Activated naive CD4-positive, alpha-beta T cell (primary cell): ENCODE results near the gene KDM6A.
"Not testable (repeated sequence)": the region's sequence is repeated elsewhere in the genome, so short reads cannot be mapped to it uniquely, and the experiment has no call there.

Source experiments
- DNase-seq, 4 experiments: peaks; one replicate each; lab custom pipeline; 2025; lab: John Stamatoyannopoulos, UW

Gene KDM6A

DNA sequence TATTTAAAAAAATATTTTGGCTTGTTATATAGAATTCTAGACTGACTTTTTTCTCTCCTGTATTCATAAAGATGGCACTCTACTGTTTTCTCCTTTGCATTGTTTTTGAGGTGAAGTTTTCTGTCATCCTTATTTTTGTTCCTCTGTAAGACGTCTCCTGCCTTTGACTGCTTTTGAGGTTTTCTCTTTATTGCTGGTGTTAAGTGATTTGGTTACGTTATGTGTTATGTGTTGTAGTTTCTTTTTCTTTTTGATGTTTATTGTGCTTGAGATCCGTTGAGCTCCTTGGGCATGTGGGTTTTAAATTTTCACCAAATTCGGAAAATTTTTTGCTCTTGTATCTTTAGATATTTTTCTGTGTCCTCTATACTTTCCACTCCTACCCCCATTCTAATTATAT is 50.0 kb downstream of the KDM6A start:
- no peak for DNase-seq

DNA sequence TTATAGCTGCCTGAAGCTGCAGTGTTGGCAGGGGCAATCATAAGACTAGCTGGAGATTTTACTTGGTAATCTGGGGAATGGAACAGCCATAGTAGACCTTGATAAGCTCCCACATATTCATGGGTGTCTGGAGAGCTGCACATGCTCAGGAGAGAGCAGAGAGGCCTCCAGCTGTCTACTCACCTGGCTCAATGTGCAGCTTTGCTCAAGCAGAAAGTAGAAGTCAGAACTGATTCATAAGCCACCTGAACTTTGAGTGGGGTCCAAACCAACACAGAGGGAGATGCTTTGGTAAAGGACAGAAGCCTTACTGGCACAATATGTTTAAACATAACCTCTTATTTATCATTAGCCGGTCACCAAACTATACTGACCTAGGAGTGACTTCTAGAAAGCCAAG is 54.4 kb downstream of the KDM6A start:
- DNase-seq, result no peak

DNA sequence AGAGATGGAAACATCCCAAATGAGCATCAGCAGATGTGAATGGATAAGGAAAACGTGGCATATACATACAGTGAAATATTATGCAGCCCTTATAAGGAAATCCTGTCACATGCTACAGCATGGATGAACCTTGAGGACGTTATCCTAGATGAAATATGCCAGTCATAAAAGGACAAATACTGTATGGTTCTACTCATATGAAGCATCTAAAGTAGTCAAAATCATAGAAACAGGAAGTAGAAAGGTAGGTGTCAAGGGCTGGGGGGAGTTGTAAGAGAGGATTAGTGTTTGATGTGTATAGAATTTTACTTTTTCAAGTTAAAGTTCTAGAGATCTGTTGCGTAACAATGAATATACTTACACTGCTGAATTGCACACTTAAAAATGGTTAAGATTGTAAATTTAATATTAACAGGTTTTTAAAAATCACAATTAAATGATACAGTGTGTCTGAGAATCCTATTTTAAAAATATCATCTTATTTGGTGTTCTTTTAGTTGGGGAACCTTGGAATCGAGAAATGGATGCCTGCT is 58.5 kb downstream of the KDM6A start:
- DNase-seq, result no peak

DNA sequence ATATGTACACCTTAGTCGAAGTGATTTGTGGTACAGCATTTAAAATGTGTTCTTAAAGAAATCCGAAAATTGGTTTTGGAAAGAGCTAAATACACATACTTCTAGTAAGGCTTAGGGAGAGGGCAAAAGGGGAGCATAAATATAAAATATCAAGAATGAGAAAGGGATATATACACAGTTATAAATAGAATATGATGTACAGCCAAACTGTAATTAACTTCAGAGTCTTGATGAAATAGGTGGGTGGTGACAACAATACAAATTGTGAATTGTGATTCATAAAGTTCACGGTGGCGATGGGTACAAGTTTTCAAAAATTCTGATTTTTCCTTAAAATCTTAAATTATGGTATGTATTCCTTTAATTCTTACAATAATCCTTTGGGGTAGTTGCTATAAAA is 62.2 kb downstream of the KDM6A start:
- DNase-seq, result no peak

DNA sequence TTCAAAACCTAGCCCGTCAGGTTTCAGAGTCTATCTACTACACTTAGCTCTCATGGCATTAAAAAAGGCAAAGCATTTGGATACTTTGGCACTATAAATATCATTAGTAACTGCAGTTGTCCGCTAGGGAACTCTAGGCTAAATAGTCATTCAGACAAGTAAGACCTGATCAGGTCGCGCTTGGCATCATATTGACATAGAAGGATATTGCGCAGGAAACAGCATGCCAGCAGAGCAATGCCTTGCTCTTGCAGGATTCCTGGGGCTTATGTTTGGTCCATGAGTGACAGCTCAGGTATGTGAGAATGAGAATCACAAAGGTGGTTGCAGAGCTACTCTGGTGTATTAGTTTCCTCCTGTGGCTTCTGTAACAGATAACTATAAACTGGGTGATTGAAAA is 62.7 kb downstream of the KDM6A start:
- DNase-seq, result no peak

DNA sequence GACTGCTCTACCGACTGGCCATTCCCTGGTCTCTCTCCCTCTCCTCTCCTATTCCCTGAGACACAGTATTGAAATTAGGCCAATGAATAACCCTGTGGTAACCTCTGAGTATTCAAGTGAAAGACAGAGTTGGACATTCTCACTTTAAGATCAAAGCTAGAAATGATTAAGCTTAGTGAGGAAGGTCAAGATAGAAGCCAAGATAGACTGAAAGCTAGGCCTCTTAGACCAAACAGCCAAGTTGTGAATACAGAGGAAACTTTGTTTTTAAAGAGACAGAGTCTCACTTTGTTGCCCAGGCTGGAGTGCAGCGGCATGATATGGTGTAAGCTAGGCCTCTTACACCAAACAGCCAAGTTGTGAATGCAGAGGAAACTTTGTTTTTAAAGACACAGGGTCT is 64.6 kb downstream of the KDM6A start:
- no peak for DNase-seq

DNA sequence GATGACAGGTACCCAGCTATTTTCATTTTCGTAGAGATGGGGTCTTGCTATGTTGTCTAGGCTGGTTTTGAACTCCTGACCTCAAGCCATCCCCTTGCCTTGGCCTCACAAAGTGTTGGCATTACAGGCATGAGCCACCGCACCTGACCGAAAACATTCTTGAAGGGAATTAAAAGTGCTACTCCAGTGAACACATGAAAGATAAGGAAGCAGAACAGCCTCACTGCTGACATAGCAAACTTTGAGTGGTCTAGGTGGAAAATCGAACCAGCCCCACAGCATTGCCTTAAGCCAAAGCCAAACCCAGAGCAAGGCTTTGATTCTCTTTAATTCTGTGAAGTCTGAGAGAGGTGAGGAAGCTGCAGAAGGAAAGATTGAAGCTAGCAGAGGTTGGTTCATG is 65.1 kb downstream of the KDM6A start:
- DNase-seq, result no peak

DNA sequence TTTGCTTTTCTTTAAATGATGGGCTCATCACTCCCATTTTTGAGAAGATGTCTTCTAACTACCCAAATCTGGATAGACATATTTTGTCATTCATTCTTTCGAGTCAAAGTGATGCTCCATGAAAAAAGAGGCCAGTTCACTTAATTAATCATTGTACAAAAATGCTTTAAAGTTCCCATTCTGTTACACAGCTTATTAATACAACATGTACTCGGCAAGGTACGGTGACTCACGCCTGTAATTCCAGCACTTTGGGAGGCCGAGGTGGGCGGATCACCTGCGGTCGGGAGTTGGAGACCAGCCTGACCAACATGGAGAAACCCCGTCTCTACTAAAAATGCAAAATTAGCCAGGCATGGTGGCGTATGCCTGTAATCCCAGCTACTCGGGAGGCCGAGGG is 67.6 kb downstream of the KDM6A start:
- not testable (repeated sequence) for DNase-seq

DNA sequence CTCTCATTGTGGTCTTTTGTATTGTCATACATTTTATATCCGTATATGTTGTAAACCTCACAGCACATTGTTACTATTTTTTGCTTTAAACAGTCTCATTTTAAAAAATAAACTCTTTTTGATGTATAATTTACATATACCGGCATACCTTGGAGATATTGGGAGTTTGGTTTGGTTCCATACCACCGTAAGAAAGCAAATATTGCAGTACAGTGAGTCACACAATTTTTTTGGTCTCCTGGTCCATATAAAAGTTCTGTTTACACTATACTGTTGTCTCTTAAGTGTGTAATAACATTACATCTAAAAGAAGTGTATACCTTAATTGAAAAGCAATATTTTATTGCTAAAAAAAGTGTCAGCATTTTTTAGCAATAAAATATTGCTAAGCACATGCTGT is 70.0 kb downstream of the KDM6A start:
- no peak for DNase-seq

DNA sequence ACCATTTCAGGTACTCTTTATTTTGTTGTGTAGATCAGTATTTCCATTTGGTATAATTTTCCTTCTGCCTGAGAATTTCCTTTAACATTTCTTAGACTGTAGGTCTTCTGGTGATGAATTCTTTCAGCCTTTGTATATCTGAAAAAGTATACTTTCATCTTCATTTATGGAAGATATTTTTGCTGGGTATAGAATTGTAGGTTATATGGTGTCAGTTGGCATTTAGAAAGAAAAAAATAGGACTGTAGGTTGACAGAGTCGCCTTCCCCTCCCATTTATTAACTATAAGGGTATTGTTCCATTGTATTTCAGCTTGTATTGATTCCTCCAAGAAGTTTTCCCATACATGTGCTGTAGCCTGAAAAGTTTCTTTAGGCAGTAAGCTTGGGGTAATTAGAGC is 71.9 kb downstream of the KDM6A start:
- DNase-seq, result no peak

DNA sequence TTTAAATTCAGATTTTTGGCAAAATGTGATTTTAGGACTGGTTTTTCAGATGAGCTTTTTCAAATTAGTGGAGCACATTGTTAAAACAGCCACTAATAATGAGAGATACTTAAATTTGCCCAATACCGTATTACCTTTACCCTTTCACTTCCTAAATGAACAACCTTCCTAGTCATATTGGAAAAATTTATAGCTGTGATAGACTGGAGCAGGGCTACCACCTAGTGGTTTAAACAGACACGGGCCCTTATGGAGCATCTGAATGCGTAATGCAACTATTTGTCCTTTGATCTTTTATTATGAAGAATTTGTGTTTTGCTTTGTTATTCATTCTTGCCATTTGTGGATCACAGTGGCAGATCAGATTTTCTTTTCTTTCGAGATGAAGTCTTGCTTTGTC is 72.7 kb downstream of the KDM6A start:
- no peak for DNase-seq

DNA sequence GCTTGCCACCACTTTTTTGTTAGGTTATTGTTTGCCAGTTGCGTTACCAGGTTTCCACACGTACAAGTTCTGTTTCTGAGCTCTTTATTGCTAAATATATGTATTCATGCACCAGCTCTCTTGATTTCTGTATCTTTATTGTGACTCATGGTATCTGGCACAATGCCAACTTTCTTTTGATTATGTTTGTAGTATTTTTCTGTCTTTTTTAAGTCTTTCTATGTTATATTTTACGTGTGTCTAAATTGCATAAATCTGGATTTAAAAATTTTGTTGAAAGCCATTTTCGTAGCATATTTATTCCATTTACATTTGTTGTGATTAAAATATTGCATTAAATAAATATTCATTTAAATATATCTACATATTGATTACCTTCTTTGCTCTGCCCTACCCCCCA is 73.8 kb downstream of the KDM6A start:
- DNase-seq, result no peak

DNA sequence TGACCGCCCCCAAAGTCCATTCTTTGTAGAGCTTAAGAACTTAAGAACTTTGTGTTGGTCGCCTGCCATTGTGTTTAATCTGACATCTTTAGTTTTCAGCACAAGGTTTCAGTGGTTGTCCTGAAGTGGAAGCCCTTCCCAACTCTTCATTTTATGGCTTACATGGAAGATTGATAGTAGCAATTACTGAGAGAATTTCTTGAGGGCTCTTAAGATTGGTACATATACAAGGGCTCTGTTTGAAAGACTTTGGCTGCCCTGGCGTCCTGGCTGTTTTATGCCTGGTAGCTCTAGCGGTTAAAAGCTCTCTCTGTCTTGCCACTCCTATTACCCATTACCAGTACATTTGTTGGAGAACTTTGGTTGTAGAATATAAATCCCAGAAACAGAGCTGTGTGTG is 75.0 kb downstream of the KDM6A start:
- no peak for DNase-seq

DNA sequence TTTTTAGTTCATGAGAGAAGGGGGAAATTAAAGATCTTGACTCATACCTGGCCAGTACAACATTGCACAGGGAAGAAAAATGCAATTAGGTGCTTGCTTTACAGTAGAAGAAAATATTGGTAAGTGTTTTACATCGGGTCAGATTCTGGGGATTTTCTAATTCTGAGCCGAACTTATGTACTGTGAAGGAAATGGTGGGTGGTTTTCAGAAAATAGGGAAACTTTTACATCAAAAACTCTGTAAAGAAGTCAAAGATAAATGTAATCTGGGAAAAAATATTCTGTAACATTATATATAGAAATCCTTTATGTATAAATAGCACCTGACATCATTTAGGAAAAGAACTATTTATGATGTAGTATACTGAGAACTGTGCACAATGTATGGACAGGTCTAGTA is 75.4 kb downstream of the KDM6A start:
- DNase-seq, result no peak

DNA sequence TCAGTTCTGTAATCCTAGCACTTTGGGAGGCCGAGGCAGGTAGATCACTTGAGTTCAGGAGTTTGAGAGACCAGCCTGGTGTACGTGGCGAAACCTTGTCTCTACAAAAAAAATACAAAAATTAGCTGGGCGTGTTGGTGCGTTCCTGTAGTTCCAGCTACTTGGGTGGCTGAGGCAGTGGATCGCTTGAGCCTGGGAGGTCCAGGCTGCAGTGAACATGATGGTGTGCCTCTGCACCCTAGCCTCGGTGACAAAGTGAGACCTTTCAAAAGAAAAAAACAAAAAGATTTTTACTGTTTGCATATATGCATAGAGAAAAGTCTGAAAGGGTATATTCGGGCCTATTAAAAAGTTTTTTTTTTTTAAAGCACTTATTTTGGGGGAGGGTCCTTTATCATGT is 76.1 kb downstream of the KDM6A start:
- no peak for DNase-seq

DNA sequence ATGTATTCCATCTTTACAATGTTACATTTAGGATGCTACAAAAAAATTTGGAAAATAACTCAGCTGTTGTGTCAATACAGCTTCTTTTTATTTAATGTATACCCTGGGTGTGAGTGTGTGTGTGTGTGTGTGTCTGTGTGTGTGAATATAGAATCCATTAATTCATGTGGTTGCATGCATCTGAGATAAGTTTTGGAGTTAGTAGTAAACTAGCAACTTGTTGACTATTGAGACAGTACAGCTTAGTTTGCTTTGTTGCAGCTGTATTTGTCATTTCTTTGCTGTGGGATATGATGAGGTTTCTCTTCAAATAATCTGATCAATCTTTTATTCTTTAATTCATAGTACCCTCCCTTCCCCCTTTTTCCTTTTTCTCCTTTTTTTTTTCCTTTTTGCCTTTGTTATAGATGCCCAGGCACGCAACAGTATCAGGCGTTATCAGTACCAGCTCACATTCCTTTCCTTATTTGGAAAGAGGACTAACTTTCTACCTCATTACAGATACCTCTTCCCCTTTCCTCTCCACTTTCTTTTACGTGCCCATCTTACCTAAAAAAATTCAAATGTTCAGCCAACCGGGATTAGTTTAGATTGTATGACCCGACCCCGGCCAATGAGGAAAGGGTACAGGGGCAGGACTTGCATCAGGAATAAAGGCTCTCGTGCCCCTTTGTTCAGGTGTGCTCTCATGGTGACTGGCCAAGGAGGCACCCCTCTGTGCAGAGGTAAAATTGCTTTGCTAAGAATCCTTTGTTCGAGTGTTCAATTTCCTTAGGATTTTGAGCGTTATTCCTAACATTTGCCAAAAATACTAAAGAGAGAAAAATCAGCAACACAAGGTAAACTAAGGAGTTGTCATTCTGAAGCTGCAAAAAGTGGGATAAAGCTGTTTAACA is 77.7 kb downstream of the KDM6A start:
- DNase-seq, result not testable (repeated sequence)

DNA sequence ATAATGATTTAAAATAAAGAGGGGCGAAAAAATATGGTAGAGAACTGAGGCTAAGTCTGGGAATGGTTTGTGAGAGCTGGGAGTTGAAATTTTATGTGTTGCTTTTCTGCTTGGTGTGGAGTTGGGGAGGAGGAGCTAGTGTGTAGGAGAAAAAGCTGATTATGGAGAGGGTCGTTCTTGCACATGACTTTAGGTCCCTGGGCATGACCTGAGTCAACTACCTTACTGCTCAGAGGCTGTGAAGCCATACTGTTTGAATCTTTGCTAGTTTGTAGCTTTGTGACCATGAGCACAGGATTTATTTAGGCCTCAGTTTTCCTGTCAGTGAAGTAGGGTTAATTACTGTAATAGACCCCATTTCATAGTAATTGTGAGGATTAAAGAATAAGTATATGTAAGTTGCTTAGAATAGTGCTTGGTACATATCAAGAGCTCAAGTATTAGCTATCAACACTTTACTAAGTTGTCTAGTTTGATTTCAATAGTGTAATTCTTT is 78.6 kb downstream of the KDM6A start:
- DNase-seq, result no peak

DNA sequence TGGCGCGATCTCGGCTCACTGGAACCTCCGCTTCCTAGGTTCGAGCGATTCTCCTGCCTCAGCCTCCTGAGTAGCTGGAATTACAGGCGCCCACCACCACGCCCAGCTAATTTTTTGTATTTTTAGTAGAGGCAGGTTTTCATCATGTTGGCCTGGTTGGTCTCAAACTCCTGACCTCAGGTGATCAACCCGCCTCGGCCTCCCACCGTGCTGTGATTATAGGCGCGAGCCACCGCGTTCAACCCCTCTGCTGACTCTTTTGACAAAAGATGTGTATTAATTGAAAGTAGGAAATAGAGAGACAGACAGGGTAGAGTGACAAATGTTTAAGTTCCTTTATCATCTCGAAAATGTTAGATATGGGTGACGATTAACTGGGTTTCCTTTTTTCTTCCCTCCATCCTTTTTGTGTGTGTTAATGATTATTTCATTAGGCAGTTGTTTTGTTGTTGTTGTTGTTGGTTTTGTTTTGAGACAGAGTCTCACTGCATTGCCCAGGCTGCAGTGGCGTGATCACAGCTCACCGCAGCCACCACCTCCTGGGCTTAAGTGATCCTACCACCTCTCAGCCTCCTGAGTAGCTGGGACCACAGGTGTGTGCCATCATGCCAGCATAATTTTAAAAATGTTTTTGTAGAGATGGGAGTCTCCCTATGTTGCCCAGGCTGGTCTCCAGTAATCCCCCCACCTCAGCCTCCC is 79.5 kb downstream of the KDM6A start:
- DNase-seq, result no peak

DNA sequence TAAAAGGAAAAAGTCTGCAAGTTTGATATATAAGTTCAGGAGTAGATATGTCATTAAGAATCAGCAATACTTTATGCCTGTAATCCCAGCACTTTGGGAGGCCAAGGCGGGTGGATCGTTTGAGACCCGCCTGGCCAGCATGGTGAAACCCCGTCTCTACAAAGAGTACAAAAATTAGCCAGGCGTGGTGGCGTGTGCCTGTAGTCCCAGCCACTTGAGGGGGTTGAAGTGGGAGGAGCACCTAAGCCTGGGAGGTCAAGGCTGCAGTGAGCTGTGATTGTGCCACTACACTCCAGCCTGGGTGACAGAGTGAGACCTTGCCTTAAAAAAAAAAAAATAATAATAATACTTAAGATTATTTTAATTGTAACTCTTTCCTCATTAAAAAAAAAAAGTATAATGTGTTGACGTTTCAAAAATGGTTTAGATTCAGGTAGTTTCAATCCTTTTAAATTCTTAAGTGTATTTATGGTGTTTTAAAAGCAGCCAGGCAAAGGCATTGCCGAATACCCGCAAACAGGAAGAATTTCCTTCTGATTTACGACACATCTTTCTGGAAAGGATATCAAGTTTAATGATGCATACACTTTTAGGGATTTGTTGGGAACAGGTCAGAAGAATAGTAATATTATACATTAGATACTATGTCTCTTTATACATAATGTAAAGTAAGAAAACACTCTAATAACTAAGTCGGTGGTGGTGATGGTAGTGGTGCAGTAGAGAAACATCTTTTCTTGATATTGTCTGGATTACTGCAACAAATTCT is 80.9 kb downstream of the KDM6A start:
- DNase-seq, result no peak

DNA sequence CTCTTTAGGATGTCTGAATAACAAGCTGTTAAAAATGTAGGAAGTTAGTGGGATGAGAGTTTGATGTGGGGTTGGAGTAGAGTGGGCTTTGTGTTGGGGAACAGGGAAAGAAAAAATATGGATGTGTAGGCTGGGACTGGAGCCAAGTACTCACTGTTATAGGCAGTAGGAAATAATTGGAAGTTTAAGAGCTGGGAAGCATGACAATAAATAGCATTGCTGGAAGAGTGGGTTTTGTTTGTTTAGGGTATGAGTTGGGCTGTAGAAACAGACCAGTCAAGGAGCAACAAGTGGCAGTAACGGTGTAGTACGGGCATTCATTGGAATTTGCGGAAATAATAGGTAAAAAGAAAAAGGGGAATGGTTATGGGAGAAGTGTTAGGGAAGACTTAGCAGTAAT is 81.6 kb downstream of the KDM6A start:
- DNase-seq, result no peak

DNA sequence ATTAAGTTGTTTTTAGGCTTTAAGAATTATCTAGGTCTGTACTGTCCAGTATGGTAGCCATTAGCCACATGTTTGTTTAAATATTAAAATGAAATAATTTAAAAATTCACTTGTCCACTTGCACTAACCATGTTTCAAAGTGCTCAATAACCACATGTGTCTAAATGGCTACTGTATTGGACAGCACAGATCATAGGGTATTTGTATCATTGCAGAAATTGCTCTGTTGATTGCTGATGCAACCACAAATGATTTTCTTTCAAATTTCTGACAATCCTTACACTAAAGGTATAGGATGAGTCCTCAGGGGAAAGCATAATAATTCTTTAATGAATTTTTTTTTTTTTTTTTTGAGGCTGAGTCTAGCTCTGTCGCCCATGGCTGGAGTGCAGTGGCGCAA is 84.9 kb downstream of the KDM6A start:
- no peak for DNase-seq

DNA sequence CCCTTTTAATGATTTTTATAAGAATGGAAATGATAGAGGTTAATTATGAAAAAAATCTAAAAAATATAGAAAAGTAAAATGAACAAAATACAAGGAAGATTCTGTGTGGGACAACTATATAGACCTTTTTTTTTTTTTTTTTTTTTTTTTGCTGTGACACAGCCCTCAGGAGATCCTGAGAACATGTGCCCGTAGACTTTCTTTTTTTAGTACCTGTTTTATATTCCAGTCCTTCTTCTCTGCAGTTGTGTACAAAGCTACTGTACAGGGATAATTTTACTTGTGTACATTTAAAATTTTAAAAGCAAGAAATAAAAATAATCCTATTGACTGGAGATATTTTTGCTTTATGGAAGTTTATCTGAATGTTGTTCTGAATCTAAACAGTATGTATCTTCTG is 85.5 kb downstream of the KDM6A start:
- no peak for DNase-seq
